ENCODE data around the gene TES. TPM values are rescaled to one million over a fixed set of nuclear protein-coding genes. Genes with fewer than 3 reads are reported as not detected.

The TES gene
- total RNA-seq, 1 donor from 2014 or later, result 15.0 TPM

DNA sequence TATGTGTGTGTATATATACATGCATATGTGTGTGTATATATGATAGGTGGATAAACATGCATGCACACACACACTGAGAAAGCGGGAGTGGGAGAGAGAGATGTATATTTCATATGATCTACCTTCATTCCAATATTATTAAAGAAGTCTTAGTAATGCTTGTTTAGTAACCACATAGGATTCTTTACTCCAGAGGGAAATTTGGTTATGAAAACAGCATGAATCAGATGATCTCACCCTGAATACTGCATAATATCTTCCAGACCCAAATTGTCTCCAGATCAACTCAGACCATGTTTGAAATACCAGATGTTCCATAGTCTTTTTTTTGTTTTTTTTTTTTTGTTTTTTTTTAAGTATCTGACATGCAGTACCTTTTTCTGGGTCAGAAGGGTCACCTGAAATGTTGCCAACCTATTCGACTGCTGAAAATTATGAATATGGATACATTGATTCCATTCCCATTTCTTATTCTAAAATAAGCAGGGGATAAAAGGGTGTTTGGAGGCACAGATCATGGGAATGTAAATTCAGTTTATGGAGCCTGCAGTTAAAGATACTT, 17.4 kb downstream of the TES start:
- TF ChIP-seq, protein P1, sequence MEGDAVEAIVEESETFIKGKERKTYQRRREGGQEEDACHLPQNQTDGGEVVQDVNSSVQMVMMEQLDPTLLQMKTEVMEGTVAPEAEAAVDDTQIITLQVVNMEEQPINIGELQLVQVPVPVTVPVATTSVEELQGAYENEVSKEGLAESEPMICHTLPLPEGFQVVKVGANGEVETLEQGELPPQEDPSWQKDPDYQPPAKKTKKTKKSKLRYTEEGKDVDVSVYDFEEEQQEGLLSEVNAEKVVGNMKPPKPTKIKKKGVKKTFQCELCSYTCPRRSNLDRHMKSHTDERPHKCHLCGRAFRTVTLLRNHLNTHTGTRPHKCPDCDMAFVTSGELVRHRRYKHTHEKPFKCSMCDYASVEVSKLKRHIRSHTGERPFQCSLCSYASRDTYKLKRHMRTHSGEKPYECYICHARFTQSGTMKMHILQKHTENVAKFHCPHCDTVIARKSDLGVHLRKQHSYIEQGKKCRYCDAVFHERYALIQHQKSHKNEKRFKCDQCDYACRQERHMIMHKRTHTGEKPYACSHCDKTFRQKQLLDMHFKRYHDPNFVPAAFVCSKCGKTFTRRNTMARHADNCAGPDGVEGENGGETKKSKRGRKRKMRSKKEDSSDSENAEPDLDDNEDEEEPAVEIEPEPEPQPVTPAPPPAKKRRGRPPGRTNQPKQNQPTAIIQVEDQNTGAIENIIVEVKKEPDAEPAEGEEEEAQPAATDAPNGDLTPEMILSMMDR (conservative IDR thresholded peaks at IDR 0.05), result no peak
- peaks cover 2% of the 10 kb centered on the region for H3K36me3 Mint-ChIP-seq (ENCODE audit: low read depth)
- no peaks in the 10 kb centered on the region for H3K27me3 Mint-ChIP-seq (ENCODE audit: low read depth)
- H3K27ac Mint-ChIP-seq (ENCODE audit: unreplicated experiment), result no peak overlapping the region
- H3K9me3 Mint-ChIP-seq, result no peaks in the 10 kb centered on the region
- peaks cover 21% of the 10 kb centered on the region for H3K4me1 Mint-ChIP-seq
- no peak for DNase-seq (ENCODE audit: low read depth, low spot score)
- H3K4me3 Mint-ChIP-seq, result no peak overlapping the region

DNA sequence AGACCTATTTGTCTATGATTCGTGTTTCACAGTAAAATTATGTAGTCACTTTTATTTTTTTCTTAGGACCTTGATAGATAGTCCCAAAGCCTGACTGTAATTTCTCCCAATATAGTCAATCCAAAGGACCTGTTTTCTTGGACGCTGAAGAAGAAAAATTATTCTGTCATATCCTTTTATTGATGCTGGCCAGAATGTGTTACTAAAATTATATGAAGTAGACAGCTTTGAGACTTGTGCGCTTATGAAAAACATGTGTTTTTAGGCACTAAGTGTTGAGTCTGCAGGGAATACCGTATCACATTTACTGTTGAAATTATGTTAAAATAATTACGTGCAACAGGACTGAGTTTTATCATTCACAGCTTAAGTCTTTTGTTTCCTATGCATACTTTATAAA, 17.9 kb downstream of the TES start:
- DNase-seq (ENCODE audit: low read depth, low spot score), result no peak
- Mint-ChIP-seq H3K4me3 (no peak overlapping the region), H3K36me3 (ENCODE audit: low read depth) (peaks cover 2% of the 10 kb centered on the region), H3K4me1 (peaks cover 25% of the 10 kb centered on the region), H3K9me3 (no peaks in the 10 kb centered on the region), H3K27me3 (ENCODE audit: low read depth) (no peaks in the 10 kb centered on the region), H3K27ac (ENCODE audit: unreplicated experiment) (no peak overlapping the region)
- TF ChIP-seq, protein P1 (conservative IDR thresholded peaks at IDR 0.05), result no peak

DNA sequence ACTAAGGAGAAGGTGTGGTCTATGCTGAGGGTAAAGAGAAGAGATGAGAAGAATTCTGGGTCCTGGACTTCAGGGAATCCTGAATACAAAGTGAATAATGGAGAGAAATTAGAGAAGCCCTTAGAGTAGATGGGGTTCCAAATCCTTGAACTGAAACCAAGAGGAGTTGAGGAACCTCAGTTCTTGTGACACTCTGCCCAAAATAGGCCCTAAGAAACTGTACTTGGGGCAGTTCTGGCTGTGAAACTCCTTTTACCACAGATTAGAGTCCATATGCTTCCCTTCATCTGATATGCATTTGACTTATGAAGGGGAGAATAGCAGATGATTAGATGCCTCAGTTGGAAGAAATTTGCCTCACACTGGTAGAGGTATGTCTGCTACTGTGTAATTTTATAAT, 19.0 kb downstream of the TES start:
- no peak for DNase-seq (ENCODE audit: low read depth, low spot score)
- Mint-ChIP-seq H3K27ac (ENCODE audit: unreplicated experiment) (no peak overlapping the region), H3K9me3 (no peaks in the 10 kb centered on the region), H3K4me3 (no peak overlapping the region), H3K4me1 (peaks cover 25% of the 10 kb centered on the region), H3K36me3 (ENCODE audit: low read depth) (peaks cover 2% of the 10 kb centered on the region), H3K27me3 (ENCODE audit: low read depth) (no peaks in the 10 kb centered on the region)
- TF ChIP-seq, protein P1 (conservative IDR thresholded peaks at IDR 0.05), result no peak

DNA sequence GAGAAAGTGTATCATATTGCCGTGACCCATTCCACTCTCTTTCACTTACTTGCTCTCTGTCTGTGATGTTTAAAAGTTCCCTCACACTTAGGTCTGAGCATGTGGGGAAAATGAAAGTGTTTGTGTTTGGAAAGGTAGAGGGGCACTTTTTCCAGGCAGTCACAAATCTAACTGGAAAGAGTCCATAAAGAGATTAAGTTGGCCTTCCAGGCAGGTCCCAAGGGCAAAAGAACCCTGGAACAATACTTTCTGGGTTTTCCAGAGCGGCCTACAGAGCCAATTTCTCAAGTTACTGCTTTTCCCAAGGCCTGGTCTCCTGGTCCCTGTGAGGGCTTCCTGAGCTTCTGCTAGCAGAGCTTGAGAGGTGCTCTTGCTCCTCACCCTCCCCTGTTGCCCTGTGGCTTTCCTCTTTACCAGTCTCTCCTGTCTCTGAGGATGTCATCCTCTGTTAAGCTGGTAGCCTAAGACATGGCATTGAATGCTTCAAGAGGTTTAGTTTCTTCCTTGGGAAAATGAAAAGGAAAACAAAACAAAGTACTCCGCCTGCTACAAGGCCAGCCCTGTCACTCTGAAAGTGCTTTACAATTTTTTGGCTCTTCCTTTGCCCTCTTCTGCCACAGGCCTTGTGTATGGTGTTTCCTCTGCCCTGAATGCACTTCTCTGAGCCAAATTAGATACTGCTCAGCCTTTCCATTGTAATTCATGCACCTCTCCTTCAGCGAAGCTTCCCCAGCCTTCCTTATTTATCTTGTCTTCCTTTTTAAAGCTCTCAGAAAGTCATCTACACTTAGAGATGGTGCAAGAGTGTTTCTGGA, 20.1 kb downstream of the TES start:
- Mint-ChIP-seq H3K27me3 (ENCODE audit: low read depth) (no peaks in the 10 kb centered on the region), H3K27ac (ENCODE audit: unreplicated experiment) (no peak overlapping the region), H3K36me3 (ENCODE audit: low read depth) (peaks cover 2% of the 10 kb centered on the region), H3K9me3 (no peaks in the 10 kb centered on the region), H3K4me1 (peaks cover 25% of the 10 kb centered on the region), H3K4me3 (no peak overlapping the region)
- TF ChIP-seq, protein P1 (conservative IDR thresholded peaks at IDR 0.05), result no peak
- no peak for DNase-seq (ENCODE audit: low read depth, low spot score)

DNA sequence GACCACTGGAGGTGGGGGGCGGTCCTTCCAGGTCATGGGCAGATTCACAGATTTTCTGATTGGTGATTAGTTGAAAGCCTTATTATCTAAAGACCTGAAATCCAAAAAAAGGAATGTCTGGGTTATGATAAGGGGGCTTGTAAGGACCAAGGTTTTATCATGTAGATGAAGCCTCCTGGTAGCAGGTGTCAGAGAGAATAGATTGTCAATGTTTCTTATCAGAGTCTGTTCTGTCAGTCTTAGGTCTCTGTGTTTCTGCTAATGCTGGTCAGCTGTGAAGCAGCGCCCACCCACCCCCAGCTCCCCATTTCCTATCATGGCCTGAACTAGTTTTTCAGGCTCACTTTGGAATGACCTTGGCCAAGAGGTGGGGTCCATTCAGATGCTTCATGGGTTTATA, 21.2 kb downstream of the TES start:
- H3K9me3 Mint-ChIP-seq, result no peaks in the 10 kb centered on the region
- H3K4me3 Mint-ChIP-seq, result no peak overlapping the region
- H3K36me3 Mint-ChIP-seq (ENCODE audit: low read depth), result peaks cover 2% of the 10 kb centered on the region
- peaks cover 25% of the 10 kb centered on the region for H3K4me1 Mint-ChIP-seq
- peak overlapping the region; percentile 91 for H3K27ac Mint-ChIP-seq (ENCODE audit: unreplicated experiment)
- no peak for DNase-seq (ENCODE audit: low read depth, low spot score)
- TF ChIP-seq, protein P1 (conservative IDR thresholded peaks at IDR 0.05), result no peak
- no peaks in the 10 kb centered on the region for H3K27me3 Mint-ChIP-seq (ENCODE audit: low read depth)
